ENCODE measurements around the gene FLT4. TPM values are rescaled to one million over a fixed set of nuclear protein-coding genes. Genes with fewer than 3 reads are reported as not detected.

FLT4 gene
- total and polyA plus RNA-seq, 8 donors, result 0.93 to 9.5 (median 3.1) TPM

DNA sequence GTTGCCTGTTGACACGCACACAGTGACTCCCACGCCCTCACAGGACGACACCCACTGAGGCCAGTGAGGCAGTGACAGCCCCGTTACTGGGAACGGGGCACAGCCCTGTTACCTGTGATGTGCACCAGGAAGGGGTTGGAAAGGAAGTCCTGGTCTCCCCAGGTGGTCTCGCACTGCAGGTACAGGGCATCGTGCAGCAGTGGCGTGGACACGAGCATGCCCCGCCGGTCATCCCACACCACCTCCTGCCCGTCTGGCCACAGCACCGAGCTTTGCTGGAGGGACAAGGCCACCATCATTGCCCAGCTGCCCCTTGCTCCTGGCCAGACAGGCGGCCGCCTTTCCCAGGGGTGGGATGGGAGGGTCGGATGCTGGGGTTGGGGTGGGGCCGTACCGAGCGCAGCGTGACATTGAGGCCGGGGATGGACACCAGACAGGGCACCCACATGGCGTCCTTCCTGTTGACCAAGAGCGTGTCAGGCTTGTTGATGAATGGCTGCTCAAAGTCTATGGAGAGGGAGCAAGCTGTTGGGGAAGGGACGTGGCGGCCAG is 19.5 kb downstream of the FLT4 start:
- no peak for DNase-seq
- H3K4me1 ChIP-seq, result no peaks in the 10 kb centered on the region
- 63 to 86% (median 81%) methylated on average over 7 to 25 of the region's 25 CpGs for WGBS, 5 donors
- H3K4me3 ChIP-seq, result no peak overlapping the region
- TF ChIP-seq POLR2A (IDR thresholded peaks at IDR 0.05) (no peak), EP300 (IDR thresholded peaks at IDR 0.05) (no peak), POLR2AphosphoS5 (IDR thresholded peaks at IDR 0.05) (no peak)
- TF ChIP-seq, protein P1, sequence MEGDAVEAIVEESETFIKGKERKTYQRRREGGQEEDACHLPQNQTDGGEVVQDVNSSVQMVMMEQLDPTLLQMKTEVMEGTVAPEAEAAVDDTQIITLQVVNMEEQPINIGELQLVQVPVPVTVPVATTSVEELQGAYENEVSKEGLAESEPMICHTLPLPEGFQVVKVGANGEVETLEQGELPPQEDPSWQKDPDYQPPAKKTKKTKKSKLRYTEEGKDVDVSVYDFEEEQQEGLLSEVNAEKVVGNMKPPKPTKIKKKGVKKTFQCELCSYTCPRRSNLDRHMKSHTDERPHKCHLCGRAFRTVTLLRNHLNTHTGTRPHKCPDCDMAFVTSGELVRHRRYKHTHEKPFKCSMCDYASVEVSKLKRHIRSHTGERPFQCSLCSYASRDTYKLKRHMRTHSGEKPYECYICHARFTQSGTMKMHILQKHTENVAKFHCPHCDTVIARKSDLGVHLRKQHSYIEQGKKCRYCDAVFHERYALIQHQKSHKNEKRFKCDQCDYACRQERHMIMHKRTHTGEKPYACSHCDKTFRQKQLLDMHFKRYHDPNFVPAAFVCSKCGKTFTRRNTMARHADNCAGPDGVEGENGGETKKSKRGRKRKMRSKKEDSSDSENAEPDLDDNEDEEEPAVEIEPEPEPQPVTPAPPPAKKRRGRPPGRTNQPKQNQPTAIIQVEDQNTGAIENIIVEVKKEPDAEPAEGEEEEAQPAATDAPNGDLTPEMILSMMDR (IDR thresholded peaks at IDR 0.05), result no peak
- H3K36me3 ChIP-seq, result no peaks in the 10 kb centered on the region
- H3K27me3 ChIP-seq, result peaks cover 0 to 54% (median 0%) of the 10 kb centered on the region in 3 donors
- no peak overlapping the region for H3K27ac ChIP-seq
- no peaks in the 10 kb centered on the region for H3K9me3 ChIP-seq
- intact Hi-C loops (cut with DNase I; ENCODE audit: low total_unique reads), result no loop called here

DNA sequence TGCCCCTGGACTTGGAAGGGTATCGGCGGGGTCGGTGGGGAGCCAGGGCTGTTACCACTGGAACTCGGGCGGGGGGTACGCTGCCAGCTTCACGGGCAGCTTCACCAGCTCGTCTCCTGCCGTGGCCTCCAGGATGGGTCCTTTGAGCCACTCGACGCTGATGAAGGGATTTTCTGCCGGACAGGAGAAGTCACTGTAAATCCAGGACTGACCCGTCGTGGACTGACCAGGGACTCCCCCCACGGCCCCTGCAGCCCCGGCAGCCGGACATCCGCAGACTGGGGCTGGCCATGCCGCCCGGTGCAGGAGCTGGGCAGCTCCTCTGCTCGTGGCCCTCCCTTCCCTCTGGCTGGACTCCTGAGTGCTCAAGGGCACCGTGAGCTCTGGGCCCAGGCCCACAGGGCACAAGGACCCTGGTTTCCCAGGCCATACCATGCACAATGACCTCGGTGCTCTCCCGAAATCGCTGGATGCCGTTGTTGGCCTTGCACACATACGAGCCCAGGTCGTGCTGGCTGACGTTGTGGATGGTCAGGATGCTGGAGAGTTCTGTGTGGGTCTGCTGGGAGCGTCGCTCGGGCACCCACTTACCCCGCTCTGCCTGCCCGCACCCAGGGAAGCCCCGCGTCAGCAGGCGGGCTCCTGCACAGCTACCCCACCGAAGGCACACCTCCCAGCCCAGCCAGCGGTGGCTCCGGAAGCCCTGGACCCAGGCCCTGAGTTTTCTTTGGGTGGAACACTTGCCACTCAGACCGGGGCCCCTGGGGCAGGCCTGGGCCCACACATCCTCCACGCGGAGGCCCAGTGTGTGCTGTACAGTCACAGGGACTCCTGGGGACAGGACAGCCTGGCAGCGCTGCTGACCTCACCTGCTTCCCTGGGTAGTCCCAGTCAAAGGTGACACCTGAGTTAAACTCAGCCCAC is 20.3 kb downstream of the FLT4 start:
- Histone ChIP-seq H3K4me3 (no peak overlapping the region), H3K4me1 (no peaks in the 10 kb centered on the region), H3K27ac (no peak overlapping the region), H3K9me3 (no peaks in the 10 kb centered on the region), H3K27me3 (peaks cover 0 to 54% (median 0%) of the 10 kb centered on the region in 3 donors), H3K36me3 (no peaks in the 10 kb centered on the region)
- TF ChIP-seq POLR2A (IDR thresholded peaks at IDR 0.05) (no peak), POLR2AphosphoS5 (IDR thresholded peaks at IDR 0.05) (no peak), EP300 (IDR thresholded peaks at IDR 0.05) (no peak)
- TF ChIP-seq, protein P1 (IDR thresholded peaks at IDR 0.05), result no peak
- intact Hi-C loops (cut with DNase I; ENCODE audit: low total_unique reads), result no loop called here
- 81 to 91% (median 85%) methylated on average over 23 to 44 of the region's 44 CpGs for WGBS, 5 donors
- DNase-seq, result no peak

DNA sequence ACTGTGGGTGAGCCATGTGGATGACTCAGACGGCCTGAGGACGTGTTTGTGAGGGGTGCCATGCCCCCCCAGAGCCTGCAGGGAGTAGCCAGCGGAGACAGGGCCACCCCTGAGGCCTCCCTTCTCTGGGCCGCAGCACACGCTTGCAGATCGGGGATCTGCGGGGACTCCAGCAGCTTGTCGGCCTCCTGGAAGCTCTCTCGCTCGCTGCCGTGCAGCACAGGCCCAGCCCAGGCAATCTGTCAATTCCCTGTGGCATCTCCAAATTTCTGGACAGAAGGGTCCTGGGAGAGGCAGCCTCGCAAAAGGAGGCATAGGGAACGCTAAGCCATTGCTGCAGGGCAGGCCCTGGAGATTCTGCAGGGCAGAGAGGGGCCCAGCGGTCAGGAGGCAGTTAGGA is 21.2 kb downstream of the FLT4 start:
- 74 to 78% (median 74%) methylated on average over 6 to 14 of the region's 14 CpGs for WGBS, 5 donors
- Histone ChIP-seq H3K36me3 (no peaks in the 10 kb centered on the region), H3K4me3 (no peak overlapping the region), H3K4me1 (no peaks in the 10 kb centered on the region), H3K27ac (no peak overlapping the region), H3K9me3 (no peaks in the 10 kb centered on the region), H3K27me3 (peaks cover 0 to 46% (median 0%) of the 10 kb centered on the region in 3 donors)
- DNase-seq, result no peak
- intact Hi-C loops (cut with DNase I; ENCODE audit: low total_unique reads), result no loop called here
- TF ChIP-seq, protein P1 (IDR thresholded peaks at IDR 0.05), result no peak
- TF ChIP-seq POLR2A (IDR thresholded peaks at IDR 0.05) (no peak), POLR2AphosphoS5 (IDR thresholded peaks at IDR 0.05) (no peak)

DNA sequence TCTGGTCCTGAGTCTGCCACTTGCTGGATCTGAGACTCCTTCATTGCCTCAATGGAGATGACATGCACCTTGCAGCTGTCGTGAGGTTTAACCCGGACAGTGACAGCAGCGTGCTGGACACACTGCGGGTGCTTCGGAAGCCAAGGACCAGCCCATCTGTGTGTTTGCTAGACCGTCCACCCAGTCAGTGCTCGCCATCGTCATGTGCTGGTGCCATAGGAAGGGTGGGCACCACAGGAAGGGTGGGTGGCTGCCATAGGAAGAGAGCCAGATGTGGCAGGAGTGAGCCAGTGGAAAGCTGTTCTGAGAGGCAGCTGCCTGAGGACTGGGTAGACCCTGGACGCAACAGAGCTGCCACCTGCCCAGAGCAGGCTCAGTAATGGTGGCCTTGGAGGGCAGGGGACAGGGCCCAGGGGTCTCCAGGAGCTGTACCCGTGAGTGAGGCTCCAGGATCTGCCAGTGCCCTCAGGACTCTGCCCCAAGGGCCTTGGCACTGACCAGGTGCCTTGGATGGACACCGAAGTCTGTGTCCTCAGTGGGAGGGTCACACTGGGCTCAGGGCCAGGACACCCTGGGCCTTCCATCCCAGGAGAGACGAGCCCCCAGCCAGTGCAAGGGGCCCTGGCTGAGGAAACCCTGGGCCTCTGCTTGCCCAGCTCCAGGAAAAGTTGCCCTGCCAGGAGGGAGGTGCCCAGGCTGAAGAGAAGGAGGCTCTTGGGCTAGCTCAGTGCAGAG is 21.8 kb downstream of the FLT4 start:
- H3K27ac ChIP-seq, result no peak overlapping the region
- peaks cover 0 to 39% (median 0%) of the 10 kb centered on the region in 3 donors for H3K27me3 ChIP-seq
- intact Hi-C loops (cut with DNase I; ENCODE audit: low total_unique reads), result no loop called here
- TF ChIP-seq EP300 (IDR thresholded peaks at IDR 0.05), result no peak
- no peak for TF ChIP-seq POLR2A (IDR thresholded peaks at IDR 0.05)
- TF ChIP-seq POLR2AphosphoS5 (IDR thresholded peaks at IDR 0.05), result no peak
- TF ChIP-seq, protein P1 (IDR thresholded peaks at IDR 0.05), result no peak
- H3K4me3 ChIP-seq, result no peak overlapping the region
- H3K4me1 ChIP-seq, result no peaks in the 10 kb centered on the region
- no peak for DNase-seq
- H3K9me3 ChIP-seq, result no peaks in the 10 kb centered on the region
- no peaks in the 10 kb centered on the region for H3K36me3 ChIP-seq
- 77 to 87% (median 79%) methylated on average over 10 to 12 of the region's 12 CpGs; no CpG with 5 or more reads in 1 of the 5 donors for WGBS, 5 donors
